RWPE1 (cell line): ENCODE results near the gene CIROP.

ENCODE experiments used
- CTCF ChIA-PET: fragments of 350-600 bp; sonication (Branson Sonifier 250); formaldehyde crosslinking; extraction: SDS; loops from one replicate; lab custom pipeline; 2021; lab: Yijun Ruan, JAX
- POLR2A ChIA-PET: fragments of 400-600 bp; formaldehyde crosslinking; extraction: SDS; loops from one replicate; lab custom pipeline; 2020; ENCODE audit warnings: antibody characterized with exemption; ENCODE audit not compliant: low non-redundant PET; lab: Yijun Ruan, JAX
- DNase-seq: peaks from one replicate; pipeline ENCODE4 v3.0.0; 2012; ENCODE audit warnings: low spot score
- H3K27ac ChIP-seq: fragments of 450-650 bp; 2 replicates; pipeline ENCODE4 v1.5.1; 2017
- TF ChIP-seq, protein P1 (sequence below): fragments of 450-650 bp; conservative IDR thresholded peaks from 2 replicates; pipeline ENCODE4 v1.5.1; 2017; ENCODE audit warnings: low read depth, mild to moderate bottlenecking

The CIROP gene

DNA sequence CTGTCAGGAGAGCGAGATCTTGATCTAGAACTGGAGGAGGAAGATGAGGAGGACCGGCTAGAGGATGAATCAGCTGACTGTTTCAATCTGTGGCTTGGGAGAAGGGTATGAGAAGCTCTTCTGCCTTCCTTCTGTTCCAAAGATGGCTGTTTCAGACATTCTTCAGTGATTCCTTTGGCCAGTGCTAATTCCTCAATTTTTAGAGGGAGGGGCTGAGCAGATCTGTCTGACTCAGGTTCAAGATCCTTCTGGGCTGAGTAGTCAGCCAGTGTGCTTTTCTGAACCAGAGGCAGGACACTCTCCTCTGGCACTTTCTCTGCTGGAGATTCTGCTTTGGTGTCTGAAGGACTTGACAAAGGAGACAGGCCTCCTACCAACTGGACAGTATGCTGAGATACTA is 25.1 kb downstream of the CIROP start:
- CTCF ChIA-PET, result interaction anchor here (0.5 to 0.9 kb wide), 3 partner anchors 13 to 1088 kb away, joined by 3 read pairs; no protein-coding TSS in a partner anchor
- no peak for DNase-seq
- peak overlapping the region; percentile 68 for H3K27ac ChIP-seq
- POLR2A ChIA-PET, result no interaction called here
- TF ChIP-seq, protein P1, sequence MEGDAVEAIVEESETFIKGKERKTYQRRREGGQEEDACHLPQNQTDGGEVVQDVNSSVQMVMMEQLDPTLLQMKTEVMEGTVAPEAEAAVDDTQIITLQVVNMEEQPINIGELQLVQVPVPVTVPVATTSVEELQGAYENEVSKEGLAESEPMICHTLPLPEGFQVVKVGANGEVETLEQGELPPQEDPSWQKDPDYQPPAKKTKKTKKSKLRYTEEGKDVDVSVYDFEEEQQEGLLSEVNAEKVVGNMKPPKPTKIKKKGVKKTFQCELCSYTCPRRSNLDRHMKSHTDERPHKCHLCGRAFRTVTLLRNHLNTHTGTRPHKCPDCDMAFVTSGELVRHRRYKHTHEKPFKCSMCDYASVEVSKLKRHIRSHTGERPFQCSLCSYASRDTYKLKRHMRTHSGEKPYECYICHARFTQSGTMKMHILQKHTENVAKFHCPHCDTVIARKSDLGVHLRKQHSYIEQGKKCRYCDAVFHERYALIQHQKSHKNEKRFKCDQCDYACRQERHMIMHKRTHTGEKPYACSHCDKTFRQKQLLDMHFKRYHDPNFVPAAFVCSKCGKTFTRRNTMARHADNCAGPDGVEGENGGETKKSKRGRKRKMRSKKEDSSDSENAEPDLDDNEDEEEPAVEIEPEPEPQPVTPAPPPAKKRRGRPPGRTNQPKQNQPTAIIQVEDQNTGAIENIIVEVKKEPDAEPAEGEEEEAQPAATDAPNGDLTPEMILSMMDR, result no peak

DNA sequence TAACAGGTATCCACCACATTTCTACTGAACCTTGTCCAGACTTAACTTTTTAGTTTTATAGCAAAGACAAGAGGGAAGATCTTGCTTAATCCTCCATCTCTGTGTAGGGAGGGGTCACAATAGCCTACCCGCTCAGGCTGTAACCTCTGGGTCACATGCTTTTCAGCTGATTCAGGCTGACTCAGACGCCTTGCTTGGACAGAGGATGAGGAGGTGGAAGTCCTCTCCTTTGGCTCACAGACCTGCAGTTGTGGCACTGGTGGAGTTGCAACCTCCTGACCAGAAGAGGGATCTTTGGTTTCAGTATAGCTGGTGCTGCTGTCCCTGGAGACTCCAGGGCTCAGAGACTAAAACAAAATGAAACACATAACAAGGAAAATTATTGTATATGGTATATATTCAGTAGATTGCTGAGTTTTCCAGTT is 26.1 kb downstream of the CIROP start:
- POLR2A ChIA-PET, result interaction anchor here (0.7 kb wide), 1 partner anchor 16 kb away, joined by 4 read pairs; the partner anchor contains the start of gene ACIN1
- TF ChIP-seq, protein P1, result no peak
- peak; percentile 77 for DNase-seq

DNA sequence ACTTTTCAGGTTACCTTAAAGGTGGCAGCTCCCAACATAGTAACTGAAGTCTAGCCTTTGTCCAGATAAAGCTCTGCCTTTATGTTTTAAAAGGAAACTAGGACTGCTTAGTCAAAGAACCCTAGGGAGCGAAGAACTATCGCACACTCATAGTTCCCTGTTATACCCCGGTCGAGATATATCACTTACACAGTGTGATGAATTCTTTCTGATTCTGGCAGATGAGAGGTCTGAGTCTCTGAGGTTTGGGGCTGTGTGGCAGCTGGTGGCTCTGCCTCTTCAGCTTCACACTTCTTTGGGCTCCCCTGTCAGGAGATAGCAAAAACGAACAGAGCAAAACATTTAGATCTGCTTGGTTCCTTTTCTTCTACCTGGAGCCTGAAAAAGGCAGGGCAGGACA is 26.8 kb downstream of the CIROP start:
- no peak for DNase-seq

More for the DNA sequence above, 26.1 kb downstream of the CIROP start:
- CTCF ChIA-PET, result interaction anchor here (0.7 to 2.8 kb wide), 3 partner anchors 10 to 34 kb away, joined by 3 to 21 read pairs (median 15); no protein-coding TSS in a partner anchor
- peak overlapping the region; percentile 76 for H3K27ac ChIP-seq

DNA sequence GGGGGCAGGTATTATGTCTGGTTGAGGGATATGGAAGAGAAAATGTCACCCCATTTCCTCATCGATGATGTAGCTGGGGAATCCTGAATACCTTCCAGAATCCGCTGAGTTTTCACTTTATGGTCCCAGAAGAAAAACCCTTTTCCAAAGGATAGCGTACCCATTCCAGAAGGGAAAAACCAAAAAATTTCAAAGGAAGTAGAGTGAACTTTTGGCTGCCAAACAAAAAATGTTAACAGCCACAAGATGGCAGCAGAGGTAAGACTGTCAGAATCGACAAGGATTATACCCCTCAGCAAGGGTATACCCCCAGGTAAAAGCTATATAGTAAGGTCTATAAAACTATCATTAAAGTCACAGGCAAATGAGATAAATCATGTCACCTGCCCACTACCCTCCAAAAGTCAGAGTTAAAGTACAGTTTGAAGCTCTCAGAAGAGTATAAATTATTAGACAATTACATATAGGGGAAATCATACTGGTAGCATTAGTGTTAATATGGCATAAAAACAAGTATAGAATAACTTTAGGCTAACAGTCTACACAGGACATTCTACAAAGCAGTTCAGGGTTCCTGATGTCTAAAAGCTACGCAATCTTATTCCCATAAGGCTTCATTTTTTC is 27.9 kb downstream of the CIROP start:
- POLR2A ChIA-PET, result no interaction called here
- DNase-seq, result no peak
- TF ChIP-seq, protein P1, result peak; percentile 81
- no peak overlapping the region for H3K27ac ChIP-seq
- CTCF ChIA-PET, result interaction anchor here (0.6 to 2.8 kb wide), 18 partner anchors 8 to 214 kb away, joined by 3 to 21 read pairs (median 4); partner anchors contain the start of genes ACIN1 and C14orf119

More for the DNA sequence above, 26.8 kb downstream of the CIROP start:
- POLR2A ChIA-PET, result no interaction called here
- peak overlapping the region; percentile 76 for H3K27ac ChIP-seq
- TF ChIP-seq, protein P1, result no peak
- CTCF ChIA-PET, result interaction anchor here (0.7 to 2.8 kb wide), 6 partner anchors 9 to 109 kb away, joined by 3 to 21 read pairs (median 8); partner anchors contain the start of genes ACIN1 and C14orf119

DNA sequence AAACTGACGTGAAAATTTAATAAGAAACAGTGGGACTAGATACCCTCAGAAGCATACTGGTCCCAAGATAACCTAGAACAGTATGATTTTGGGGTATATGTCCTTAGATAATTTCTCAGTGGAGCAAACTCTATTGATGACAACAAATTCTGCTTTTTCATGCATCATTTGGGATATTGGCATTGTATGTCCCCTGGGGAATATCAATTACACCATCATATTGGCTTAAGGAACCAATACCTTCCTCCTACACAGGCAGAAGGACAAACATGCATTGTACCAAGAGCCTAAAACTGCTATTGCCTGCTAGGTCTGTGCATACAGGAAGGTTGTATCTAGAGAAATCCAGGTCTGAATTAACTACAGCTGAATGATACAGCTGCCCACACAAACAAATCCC is 29.9 kb downstream of the CIROP start:
- POLR2A ChIA-PET, result no interaction called here

More for the DNA sequence above, 29.9 kb downstream of the CIROP start:
- CTCF ChIA-PET, result interaction anchor here (0.6 kb wide), 1 partner anchor 17 kb away, joined by 3 read pairs; no protein-coding TSS in a partner anchor
- TF ChIP-seq, protein P1, result no peak
- DNase-seq, result no peak
- H3K27ac ChIP-seq, result no peak overlapping the region
